Panc1 (cell line): Measurements from ENCODE around the gene YY1.

ENCODE experiments used
- CTCF ChIP-seq: fragments of 450-650 bp; IDR thresholded peaks from 2 replicates; pipeline ENCODE4 v1.5.1; 2017; ENCODE audit warnings: mild to moderate bottlenecking
- POLR2AphosphoS5 ChIP-seq: IDR thresholded peaks from 2 replicates; pipeline ENCODE4 v1.6.1; 2012; ENCODE audit warnings: mild to moderate bottlenecking, low read depth, low read length, moderate library complexity
- REST ChIP-seq, 2 experiments: IDR thresholded peaks; 2 replicates each; pipeline ENCODE4 v1.6.1; 2011 to 2012; ENCODE audit warnings: low read depth in 2 of 2, control low read depth in 1 of 2, low read length in 1 of 2, mild to moderate bottlenecking in 1 of 2, moderate library complexity in 1 of 2; ENCODE audit not compliant: insufficient read depth in 1 of 2
- SIN3A ChIP-seq: IDR thresholded peaks from 2 replicates; pipeline ENCODE4 v1.6.1; 2012; ENCODE audit warnings: low read depth, mild to moderate bottlenecking, low read length, moderate library complexity, borderline replicate concordance; ENCODE audit not compliant: insufficient read depth
- TCF7L2 ChIP-seq: IDR thresholded peaks from 2 replicates; pipeline ENCODE4 v1.6.1; 2011; ENCODE audit warnings: mild to moderate bottlenecking, low read depth, low read length, inconsistent platforms

- TF ChIP-seq REST (IDR thresholded peaks at IDR 0.05; ENCODE audit: insufficient read depth in 1 of 2, low read depth in 2 of 2, low read length in 1 of 2) (no peak), CTCF (no peak), POLR2AphosphoS5 (no peak), TCF7L2 (no peak), SIN3A (no peak)
Measured at GRCh38 chr14:100330007-100330344, 91.0 kb downstream of the YY1 start.
